Coronary artery (tissue), 2 donors: ENCODE results near the gene RERE.

ENCODE experiments used
- DNase-seq: peaks from one replicate; pipeline ENCODE4 v3.0.0-alpha.2; 2017; ENCODE audit warnings: low spot score
- H3K27ac ChIP-seq, 2 donors: fragments of 200-600 bp; sonication (generic); one replicate each; pipeline ENCODE4 v1.5.1; 2016 to 2019
- H3K4me3 ChIP-seq: fragments of 200-600 bp; sonication (generic); 2 replicates; pipeline ENCODE4 v1.5.1; 2016; ENCODE audit warnings: mild to moderate bottlenecking, moderate library complexity
- TF ChIP-seq, protein P1 (sequence below): fragments of 200-600 bp; sonication (generic); IDR thresholded peaks from one replicate; pipeline ENCODE4 v1.5.1; 2019; ENCODE audit warnings: antibody characterized with exemption

RERE gene

DNA sequence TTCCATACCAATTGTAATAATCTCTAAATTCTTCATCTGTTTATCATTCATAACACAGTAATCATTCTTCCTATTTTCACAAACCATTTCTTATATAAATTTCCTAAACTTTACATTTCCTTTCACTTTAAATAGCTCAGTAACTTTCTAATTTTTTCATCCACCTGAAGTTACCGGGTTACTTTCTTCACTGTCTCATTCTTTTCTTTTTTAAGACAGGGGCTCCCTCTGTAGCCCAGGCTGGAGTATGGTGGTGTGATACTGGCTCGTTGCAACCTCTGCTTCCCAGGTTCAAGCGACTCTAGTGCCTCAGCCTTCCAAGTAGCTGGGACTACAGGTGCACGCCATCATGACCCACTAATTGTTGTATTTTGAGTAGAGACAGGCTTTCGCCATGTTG lies 41.3 kb downstream of the RERE start:
- no peak for DNase-seq
- TF ChIP-seq, protein P1, sequence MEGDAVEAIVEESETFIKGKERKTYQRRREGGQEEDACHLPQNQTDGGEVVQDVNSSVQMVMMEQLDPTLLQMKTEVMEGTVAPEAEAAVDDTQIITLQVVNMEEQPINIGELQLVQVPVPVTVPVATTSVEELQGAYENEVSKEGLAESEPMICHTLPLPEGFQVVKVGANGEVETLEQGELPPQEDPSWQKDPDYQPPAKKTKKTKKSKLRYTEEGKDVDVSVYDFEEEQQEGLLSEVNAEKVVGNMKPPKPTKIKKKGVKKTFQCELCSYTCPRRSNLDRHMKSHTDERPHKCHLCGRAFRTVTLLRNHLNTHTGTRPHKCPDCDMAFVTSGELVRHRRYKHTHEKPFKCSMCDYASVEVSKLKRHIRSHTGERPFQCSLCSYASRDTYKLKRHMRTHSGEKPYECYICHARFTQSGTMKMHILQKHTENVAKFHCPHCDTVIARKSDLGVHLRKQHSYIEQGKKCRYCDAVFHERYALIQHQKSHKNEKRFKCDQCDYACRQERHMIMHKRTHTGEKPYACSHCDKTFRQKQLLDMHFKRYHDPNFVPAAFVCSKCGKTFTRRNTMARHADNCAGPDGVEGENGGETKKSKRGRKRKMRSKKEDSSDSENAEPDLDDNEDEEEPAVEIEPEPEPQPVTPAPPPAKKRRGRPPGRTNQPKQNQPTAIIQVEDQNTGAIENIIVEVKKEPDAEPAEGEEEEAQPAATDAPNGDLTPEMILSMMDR = no peak
- H3K27ac ChIP-seq = no peak overlapping the region

DNA sequence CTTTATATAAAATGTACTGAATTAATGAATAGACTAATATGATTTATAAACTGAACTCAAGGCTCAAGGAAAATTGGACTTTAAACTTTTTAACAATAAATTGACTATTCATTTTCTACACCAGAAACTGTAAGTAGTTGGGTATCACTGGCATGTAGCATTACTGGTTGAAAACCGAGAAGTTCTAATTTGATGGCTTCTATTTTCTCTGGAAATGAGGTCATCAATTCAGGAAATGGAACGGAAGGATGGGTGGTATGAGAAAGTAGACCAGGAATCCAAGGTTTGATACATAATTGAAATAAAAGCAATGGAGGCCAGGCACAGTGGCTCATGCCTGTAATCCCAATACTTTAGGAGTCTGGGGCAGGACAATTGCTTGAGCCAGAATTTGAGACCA lies 50.4 kb downstream of the RERE start:
- Histone ChIP-seq H3K27ac (no peak overlapping the region), H3K4me3 (no peak overlapping the region)
- no peak for DNase-seq
- TF ChIP-seq, protein P1 = no peak

More for the DNA sequence above, 41.3 kb downstream of the RERE start:
- H3K4me3 ChIP-seq = no peak overlapping the region

DNA sequence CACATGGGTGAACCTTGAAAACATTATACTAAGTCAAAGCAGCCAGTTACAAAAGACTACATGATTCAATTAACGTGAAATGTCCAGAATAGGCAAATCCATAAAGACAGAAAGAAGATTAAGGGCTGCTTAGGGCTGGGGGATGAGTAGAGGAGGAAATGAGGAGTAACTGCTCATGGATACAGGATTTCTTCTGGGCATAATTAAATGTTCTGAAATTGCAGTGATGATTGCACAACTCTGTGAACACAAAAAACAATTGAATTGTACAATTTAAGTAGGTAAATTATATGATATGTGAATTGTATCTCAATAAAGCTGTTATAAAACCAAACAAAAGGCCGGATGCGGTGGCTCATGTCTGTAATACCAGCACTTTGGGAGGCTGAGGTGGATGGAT lies 52.2 kb downstream of the RERE start:
- DNase-seq = no peak
- TF ChIP-seq, protein P1 = no peak
- H3K27ac ChIP-seq = no peak overlapping the region
- no peak overlapping the region for H3K4me3 ChIP-seq

- Histone ChIP-seq H3K27ac (no peak overlapping the region), H3K4me3 (no peak overlapping the region)
- TF ChIP-seq, protein P1 = no peak
- no peak for DNase-seq
Observed at GRCh38 chr1:8764293-8764937, 53.0 kb downstream of the RERE start.

- Histone ChIP-seq H3K4me3 (no peak overlapping the region), H3K27ac (no peak overlapping the region)
- TF ChIP-seq, protein P1 = no peak
- DNase-seq = no peak
Observed at GRCh38 chr1:8763888-8764287, 53.6 kb downstream of the RERE start.

DNA sequence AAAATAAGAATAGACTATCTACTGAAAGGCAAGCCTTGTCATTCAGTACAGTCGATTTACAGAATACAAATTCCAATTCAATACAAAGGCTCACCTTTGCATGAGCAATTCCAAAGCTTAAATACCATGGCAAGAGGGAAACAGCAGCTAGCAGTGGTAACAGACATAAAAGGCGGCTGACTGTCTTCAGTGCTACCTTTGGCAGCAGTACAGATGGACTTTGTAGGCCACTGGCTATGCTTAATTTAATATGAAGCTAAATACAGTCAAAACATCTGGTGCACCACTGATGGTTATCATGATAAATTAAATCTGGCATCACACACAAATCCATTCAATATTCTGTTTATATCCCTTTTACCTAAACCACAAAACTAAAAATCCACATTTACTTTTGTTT lies 62.4 kb downstream of the RERE start:
- no peak for DNase-seq
- H3K4me3 ChIP-seq = no peak overlapping the region
- H3K27ac ChIP-seq = no peak overlapping the region
- TF ChIP-seq, protein P1 = no peak

DNA sequence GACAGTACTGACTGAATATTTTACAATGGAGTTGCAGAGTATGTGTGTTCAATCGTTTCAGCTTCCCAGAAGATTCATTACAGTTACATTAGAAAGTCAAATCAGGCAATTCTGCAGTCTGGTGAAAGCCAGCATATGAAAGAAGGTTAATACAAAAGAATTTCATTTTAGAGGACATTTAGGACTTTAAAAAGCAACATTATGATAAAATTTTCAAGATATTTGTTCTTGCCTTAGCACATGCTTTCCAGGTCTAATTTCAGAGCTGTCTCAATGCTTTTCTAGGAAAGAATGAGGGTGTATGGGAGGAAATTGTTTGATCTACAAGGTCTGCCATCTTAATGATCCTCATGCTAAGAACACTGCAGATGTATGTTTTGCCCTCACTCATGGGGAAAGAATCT lies 63.2 kb downstream of the RERE start:
- H3K4me3 ChIP-seq = no peak overlapping the region
- no peak overlapping the region for H3K27ac ChIP-seq
- DNase-seq = no peak
- TF ChIP-seq, protein P1 = no peak
